ENCODE results near the gene LRRC14B.
"Not testable (repeated sequence)": the region's sequence is repeated elsewhere in the genome, so short reads cannot be mapped to it uniquely, and the experiment has no call there.

Gene LRRC14B

DNA sequence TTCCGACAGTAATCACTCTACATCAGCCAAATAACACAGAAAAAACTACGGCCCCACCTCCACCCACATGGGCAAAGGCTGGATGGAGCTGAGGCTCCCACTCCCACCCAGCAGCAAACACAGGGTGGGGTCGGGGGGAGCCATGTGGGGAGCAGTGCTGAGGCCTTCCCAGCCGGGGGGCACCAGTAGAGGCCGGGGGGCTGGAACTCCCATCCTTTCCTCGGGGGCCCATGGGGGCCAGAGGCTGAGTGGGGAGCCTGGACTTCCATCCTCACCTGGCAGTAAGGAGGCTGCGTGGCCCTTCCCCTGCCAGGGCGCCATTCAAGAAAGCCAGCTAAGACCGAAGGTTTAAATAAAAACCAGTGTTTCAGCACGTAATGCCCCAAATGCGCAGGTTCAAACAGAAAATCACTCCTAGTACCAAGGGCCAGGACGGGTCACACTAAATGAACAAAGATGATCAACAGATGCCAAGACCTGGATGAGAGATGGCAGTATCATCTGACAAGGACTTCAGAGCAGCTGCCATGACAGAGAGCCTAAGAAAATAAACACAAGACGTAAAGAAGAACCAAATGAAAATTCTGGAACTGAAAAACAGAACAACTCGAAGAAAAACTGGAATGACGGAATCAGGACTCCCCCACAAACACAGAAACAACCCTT lies 17.3 kb downstream of the LRRC14B start:
- no peak for DNase-seq (ENCODE audit: low read depth)

DNA sequence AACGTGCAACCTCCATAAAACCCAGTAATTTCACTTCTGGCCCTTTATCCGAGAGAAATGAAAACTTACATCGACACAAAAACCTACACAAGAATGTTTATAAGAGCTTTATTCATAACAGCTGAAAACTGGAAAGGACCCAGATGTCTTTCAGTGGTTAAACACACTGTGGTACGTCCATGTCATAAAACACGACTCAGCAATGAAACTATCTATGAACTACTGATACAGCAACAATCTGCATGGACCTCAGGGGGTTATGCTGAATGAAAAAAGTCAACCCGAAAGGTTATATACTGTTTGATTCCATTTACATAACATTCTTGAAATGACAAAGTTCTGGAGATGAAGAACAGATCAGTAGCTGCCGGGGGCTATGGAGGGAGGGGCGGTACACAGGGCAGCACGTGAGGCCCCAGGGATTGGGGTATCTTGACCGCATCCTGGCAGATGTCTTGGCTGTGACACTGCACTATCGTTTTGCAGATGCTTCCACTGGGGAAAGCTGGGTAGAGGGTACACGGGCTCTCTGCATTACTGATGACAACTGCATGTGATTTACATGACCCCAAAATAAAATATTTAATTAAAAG lies 22.6 kb downstream of the LRRC14B start:
- no peak for DNase-seq (ENCODE audit: low read depth)

DNA sequence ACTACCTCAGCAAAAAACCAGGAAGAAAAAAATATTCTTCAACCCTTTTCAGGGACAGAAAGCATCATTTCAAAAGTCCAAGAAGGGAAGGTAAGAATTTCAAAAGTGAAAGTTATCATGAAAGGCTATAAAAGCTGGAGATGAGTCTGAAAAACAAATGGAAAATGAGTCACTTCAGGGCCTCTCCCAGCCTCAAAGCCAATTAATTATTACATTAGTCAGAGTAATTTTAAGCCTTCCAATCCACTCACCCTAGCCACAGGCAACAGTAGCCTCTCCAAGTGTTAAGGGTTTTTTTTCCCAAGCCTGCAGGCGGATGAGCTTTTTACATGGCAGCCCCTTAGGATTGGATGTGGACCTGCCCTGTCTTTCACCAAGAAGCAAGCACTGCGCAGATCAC lies 24.0 kb downstream of the LRRC14B start:
- DNase-seq (ENCODE audit: low read depth) = not testable (repeated sequence)

DNA sequence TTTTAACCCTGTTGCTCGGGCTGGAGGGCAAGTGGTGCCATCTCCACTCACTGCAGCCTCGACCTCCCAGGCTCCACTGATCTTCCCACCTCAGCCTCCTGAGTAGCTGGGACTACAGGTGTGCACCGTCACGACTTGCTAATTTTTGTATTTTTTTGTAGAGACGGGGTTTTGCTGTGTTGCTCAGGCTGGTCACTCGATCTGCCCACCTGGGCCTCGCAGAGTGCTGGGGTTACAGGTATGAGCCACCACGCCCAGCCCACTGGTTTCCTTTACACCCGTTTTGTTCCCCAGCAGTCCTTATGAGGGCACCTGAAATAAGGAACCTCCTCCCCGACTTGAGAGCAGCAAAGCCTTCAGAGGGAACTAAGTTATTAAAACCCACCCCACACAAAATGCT lies 24.8 kb downstream of the LRRC14B start:
- not testable (repeated sequence) for DNase-seq (ENCODE audit: low read depth)

DNA sequence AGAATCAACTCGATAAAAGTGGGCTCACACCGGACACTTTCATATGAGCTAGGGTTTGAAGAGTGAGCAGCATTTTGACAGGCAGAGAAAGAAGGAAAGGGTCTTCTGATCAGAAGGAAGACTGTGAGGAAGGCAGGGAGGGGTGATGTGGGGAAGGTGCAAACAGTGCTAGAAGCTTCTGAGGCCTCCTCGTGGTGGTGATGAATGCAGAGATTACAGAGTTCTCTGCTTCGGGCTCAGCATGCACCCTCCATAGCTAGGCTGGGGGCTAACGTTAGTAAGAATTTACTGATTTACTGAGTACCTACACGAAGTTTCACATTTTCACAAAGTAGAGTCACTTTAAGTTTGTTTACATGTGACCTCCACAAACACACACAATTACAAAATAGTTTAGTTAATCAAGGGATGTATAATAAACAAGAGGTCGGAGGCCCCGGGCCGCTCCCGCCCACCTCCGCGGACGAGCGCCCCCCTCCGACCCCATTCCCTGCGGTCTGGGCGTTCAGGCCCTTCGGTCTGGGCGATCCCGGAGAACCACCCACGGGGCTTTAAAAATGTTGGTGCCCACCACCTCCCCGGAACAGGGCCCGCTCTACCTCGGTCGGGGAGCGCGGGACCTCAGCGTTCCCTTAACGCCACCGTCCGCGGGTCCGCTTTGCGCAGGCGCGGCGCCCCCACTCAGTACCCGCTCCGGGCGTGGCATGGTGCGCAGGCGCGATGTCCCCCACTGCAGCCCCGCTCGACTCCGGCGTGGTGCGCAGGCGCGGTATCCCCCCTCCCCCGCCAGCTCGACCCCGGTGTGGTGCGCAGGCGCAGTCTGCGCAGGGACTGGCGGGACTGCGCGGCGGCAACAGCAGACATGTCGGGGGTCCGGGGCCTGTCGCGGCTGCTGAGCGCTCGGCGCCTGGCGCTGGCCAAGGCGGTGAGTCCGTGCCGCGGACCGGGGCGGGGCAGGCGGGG lies 26.5 kb downstream of the LRRC14B start, which contains the start of the genes CCDC127 and SDHA:
CCDC127 (minus strand) TSS at position 660 of the 963 bp plus-strand sequence. CDS start 1,304 bp downstream, outside the sequence.
SDHA (plus strand) TSS at position 827 of the 963 bp plus-strand sequence; CDS start at position 863, 36 bp downstream.
- peak; percentile 86 for DNase-seq (ENCODE audit: low read depth)

DNA sequence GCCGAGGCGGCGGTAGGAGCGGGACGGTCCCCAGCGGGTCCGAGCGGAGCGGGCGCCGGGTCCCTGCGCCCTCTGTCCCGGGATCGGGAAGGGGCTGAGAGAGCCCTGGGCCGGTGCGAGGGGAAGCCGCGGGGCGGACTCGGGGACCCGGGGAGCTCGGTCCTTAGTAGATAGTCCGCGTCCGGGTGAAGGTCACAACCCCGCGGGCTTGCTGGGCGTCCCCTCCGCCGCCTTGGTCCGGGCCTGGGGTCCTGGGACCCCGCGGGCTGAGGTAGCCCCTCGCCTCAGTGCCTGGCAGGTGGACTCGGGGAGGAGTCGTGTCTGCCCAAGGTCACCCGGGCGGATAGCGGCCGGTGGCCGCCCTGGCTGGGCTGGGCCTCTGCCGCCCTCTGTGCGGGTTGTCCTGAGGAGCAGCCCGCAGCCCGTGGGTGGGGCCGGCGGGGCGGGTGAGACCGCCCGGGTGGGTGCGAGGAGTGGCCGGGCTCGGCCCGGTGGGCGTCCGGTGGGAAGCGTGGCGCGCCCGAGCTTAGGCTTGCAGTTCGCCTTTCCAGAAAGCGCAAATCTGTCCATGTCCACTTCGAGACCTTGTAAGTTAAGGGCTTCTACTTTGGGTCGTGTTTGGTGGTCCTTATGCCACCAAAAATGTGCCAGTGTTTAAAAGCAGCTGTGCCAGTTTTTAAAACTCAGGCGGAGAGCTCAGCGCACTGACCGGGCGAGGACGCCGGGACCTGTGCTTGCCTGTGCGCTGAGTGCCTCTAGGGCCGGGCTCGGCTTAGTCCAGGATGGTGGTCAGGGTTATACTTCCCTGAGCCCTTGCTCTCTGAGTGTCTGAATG lies 27.4 kb downstream of the LRRC14B start:
- DNase-seq (ENCODE audit: low read depth) = no peak

DNA sequence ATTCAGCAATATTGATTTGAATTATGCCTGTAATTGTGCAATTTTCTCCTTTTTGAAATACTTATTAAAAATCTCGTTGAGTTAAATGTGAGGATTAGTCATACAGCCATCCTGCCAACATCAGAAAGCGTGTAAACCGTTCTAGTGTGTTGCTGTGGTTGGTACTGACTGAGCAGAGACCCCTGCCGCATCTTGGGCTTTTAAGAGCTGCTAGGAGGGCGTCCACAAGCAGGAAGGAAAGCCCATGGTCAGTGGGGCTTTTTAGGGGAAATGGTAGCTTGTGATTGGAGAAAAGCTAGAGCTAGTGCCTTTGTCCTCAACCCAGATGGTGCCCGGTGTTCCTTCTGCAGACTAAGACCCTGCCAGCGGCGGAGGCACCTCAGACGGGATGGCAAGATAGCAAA lies 28.2 kb downstream of the LRRC14B start:
- DNase-seq (ENCODE audit: low read depth) = no peak

DNA sequence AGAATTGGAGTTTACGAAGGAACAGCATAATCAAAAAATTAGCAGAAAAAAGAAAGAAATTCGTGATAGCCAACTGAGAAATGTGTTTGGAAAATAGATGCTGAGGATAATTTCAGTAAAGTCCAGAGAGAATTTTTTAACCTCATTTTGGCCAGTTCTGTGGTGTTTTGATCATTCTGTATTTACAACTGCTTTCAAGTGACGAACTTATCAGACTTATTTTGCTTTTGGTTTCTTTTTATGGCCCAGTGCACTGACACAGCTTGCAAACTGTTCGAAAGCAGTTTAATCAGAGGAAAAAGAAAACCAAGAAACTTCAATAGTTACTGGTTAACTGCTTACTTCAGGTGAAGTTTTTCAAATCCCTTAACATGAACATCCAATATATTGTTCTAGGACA lies 28.7 kb downstream of the LRRC14B start:
- DNase-seq (ENCODE audit: low read depth) = no peak

DNA sequence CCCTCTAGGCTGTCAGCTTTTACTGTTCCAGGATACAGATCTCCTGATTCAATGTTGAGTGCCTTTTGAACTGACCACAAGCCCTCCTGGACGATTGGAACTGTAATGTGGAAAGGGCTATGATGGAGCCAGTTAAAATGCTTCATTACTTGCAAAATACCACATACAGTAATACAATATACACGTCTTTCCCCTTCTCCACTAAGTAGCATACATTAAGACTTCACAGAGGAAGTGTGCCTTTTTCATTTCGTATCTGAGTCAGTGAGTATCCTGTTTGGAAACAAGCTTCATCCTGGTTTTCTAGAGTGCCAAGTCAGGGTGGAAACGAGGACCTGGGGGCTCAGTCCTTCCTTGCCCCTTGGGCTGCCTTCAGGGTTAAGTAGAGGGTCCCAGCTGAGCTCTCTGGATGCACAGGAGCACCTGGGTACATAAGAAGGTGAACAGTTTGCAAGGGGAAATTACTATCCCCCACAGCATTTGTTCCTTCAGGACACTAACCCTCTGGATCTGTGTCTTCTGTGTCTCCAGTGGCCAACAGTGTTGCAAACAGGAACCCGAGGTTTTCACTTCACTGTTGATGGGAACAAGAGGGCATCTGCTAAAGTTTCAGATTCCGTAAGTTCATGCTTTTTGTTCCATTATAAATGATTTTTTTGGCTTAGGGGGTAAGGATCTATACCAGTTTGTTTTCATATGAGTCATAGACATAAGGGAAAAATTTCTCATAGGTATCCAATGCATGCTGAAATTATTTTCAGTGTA lies 31.8 kb downstream of the LRRC14B start:
- not testable (repeated sequence) for DNase-seq (ENCODE audit: low read depth)

DNA sequence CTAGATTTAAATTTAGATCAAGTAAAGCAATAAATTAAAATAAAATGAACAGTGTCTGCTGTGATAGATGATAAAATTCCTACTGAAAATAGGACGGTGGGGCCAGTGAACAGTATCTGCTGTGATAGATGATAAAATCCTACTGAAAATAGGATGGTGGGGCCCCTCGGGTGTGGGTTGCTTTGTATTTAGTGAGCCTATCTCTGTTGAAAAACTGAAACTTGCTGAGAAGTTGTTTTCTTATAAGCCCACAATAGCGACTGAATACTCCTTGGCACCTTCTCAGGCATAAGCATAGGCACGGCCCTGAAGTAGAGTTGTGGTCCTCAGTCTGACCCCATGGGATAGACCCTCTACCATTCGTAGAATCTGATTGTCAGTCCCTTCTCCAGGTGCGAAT lies 32.5 kb downstream of the LRRC14B start:
- no peak for DNase-seq (ENCODE audit: low read depth)

DNA sequence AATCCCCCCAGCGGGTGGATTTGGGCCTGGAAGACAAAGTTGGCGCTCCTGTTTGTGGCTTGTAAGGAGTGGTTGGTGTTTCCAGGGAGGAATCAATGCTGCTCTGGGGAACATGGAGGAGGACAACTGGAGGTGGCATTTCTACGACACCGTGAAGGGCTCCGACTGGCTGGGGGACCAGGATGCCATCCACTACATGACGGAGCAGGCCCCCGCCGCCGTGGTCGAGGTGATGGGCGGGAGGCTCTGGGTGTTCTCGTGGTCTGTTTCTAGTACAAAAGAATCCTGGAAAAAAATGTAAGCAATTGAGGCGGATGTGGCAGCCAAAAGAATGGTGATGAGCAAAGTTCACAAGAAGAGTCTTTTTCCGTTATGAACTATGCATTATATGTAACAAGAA lies 34.0 kb downstream of the LRRC14B start:
- no peak for DNase-seq (ENCODE audit: low read depth)

DNA sequence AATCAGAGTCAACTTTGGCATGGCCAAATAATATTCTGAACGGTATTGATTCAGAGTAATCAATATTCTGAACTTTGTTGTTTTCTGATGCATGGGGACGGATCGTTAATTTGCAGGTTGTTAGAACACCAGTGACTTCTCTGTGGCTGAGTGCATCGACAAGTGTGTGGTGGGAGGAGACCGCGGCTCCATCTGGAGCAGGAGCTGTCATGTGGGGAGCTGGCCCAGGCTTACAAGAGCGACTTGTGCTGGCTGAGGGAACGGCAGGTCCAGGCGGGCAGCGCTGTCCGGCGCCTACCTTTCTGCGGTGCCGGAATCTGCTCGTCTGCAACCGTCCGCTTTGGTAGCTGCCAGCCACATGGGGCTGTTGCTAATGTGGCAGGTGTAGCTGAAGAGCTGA lies 36.1 kb downstream of the LRRC14B start:
- DNase-seq (ENCODE audit: low read depth) = not testable (repeated sequence)

DNA sequence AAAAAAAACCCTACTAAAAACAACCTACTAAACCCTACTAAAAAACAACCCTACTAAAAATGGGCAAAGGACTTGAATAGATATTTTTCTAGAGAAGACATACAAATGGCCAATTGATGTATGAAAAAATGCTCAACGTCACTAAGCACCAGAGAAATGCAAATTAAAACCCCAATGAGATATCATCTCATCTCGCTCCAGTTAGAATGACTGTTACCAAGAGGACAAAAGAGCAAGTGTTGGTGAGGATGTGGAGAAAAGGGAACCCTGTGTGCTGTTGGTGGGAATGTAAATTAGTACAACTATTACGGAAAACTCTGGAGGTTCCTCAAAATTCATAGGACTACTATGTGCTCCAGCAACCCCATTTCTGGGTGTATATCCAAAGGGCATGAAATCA lies 37.6 kb downstream of the LRRC14B start:
- DNase-seq (ENCODE audit: low read depth) = no peak

DNA sequence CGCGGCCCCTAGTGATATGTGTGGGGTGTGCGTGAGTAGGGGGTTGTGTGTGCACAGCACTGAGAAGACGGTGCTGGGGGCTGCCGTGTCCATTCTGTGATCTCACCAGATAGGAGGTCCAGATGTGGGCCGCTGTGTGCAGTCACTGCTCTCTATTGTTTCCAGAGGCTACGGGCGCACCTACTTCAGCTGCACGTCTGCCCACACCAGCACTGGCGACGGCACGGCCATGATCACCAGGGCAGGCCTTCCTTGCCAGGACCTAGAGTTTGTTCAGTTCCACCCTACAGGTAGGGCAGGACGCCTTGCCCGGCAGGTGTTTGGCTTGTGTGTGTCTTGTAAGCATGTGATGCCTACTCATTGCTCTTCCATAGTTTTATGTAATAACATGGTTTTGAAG lies 39.4 kb downstream of the LRRC14B start:
- no peak for DNase-seq (ENCODE audit: low read depth)

DNA sequence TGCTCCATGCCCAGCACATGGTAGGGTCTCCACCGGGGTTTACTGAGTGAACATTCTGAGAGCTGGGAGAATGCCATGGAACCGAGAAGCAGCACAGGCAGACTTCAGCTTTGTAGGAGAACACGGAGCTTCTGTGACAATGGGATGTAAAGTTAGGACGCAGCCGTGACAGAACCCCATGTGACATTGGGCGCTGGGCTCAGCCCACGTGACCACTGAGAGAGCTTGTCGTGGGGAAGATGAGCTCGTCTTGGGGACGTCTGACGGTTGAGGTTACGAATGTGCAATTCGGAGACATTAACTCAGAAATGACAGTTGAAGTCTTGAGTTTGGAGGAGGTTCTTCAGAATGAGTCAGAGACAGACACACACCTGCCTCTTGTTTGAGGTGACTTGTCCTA lies 40.4 kb downstream of the LRRC14B start:
- DNase-seq (ENCODE audit: low read depth) = no peak

DNA sequence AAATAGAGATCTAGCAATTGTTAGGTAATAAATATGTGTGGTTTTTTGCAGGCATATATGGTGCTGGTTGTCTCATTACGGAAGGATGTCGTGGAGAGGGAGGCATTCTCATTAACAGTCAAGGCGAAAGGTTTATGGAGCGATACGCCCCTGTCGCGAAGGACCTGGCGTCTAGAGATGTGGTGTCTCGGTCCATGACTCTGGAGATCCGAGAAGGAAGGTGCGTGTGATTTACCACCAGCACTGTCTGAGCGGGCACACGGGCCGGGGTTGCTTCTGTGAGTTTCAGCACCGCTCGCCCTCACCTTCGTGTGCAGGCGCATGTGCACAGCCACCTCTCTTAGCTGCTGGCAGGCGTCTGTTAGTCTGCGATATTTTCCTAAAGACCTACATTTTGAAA lies 42.1 kb downstream of the LRRC14B start:
- DNase-seq (ENCODE audit: low read depth) = not testable (repeated sequence)

DNA sequence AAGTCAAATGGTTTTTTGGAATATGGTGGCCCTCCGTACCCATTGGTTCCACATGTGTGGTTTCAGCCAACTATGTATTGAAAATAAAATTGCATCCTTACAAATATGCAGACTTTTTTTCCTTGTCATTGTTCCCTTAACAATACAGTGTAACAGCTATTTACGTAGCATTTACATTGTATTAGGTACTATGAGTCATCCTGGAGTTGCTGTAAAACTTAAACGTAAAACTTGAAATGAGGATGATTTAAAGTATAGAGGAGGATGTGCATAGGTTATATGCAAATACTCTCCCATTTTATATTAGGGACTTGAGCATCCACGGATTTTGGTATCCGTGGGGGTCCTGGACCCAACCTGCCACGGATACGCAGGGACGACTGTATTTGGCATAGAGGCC lies 43.2 kb downstream of the LRRC14B start:
- DNase-seq (ENCODE audit: low read depth) = no peak

DNA sequence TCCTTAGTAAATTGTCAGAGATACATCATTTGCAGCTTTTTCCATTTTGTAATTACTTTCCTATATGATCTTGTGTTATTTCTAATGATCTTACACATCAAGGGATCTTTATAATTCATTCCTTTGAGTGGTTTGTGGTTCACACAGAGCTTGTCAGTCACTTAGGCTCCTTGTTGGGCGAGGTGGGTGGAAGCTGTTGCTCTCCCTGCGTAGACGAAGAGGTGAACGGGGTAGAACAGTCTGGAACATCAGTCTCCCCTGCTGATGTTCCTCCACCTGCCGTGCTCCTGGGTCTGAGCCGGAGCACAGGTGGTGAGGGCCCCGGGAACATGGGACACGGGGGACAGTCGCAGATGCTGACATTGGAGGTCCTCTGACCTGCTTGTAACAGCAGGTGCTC lies 44.2 kb downstream of the LRRC14B start:
- DNase-seq (ENCODE audit: low read depth) = not testable (repeated sequence)

DNA sequence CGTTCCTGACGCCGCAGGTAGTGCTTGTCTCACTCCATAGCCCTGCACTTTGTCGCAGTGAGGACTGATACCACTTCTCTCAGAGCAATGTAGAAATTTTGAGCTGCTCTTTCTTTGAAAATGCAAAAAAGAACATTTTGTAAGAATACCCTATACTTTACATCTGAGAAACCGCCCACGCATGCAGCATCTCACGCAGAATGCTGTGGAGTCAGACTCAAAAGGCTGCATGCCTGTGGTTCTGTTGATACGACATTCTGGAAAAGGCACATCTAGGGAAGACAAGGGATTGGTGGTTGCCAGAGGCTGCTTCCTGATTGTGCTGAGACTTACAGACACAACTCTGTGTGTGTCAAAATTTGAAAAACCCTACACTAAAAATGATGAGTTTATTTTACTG lies 46.6 kb downstream of the LRRC14B start:
- DNase-seq (ENCODE audit: low read depth) = not testable (repeated sequence)

DNA sequence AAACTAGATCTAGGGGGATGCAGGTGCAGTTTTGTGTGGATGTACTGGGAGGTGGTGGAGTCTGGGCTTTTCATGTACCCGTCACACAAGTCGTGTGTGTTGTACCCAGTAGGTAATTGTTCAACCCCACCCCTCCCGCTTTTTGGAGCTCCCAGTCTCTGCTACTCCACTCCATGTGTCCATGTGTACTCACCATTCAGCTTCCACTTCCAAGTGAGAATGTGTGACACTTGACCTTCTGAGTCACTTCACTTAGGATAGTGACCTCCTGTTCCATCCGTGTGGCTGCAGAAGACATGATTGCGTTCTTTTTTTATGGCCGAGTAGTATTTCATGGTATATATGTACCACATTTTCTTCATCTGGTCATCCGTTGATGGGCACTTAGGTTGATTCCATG lies 49.3 kb downstream of the LRRC14B start:
- DNase-seq (ENCODE audit: low read depth) = not testable (repeated sequence)

Measured in fibroblast of the conjunctiva (primary cell).